Dendritic cell treated with granulocyte-macrophage colony-stimulating factor and Interleukin-4, amounts not matched to agents 40 ng/mL and 50 ng/mL, for 4 days (primary cell): ENCODE results near the gene CDKN1C.
A peak's percentile ranks its signal among the peaks of the same experiment; 100 is the strongest.

Experiments
- H3K27ac Mint-ChIP-seq: one replicate; pipeline ENCODE4 v1.8.0; 2022; ENCODE audit warnings: mild to moderate bottlenecking, mixed read lengths
- H3K27me3 Mint-ChIP-seq: one replicate; pipeline ENCODE4 v1.8.0; 2022; ENCODE audit warnings: mild to moderate bottlenecking, mixed read lengths
- H3K36me3 Mint-ChIP-seq: one replicate; pipeline ENCODE4 v1.8.0; 2022; ENCODE audit warnings: low read depth, mixed read lengths
- H3K4me1 Mint-ChIP-seq: one replicate; pipeline ENCODE4 v1.8.0; 2022; ENCODE audit warnings: low read depth, mixed read lengths
- H3K4me3 Mint-ChIP-seq: one replicate; pipeline ENCODE4 v1.8.0; 2022; ENCODE audit warnings: mild to moderate bottlenecking, moderate library complexity, mixed read lengths
- H3K9me3 Mint-ChIP-seq: one replicate; pipeline ENCODE4 v1.8.0; 2022; ENCODE audit warnings: mixed read lengths
- intact Hi-C: fragments of 100-400 bp; cut with micrococcal nuclease; formaldehyde crosslinking; loops from one replicate; pipeline ENCODE4 v1.15.0; 2022

Gene CDKN1C

DNA sequence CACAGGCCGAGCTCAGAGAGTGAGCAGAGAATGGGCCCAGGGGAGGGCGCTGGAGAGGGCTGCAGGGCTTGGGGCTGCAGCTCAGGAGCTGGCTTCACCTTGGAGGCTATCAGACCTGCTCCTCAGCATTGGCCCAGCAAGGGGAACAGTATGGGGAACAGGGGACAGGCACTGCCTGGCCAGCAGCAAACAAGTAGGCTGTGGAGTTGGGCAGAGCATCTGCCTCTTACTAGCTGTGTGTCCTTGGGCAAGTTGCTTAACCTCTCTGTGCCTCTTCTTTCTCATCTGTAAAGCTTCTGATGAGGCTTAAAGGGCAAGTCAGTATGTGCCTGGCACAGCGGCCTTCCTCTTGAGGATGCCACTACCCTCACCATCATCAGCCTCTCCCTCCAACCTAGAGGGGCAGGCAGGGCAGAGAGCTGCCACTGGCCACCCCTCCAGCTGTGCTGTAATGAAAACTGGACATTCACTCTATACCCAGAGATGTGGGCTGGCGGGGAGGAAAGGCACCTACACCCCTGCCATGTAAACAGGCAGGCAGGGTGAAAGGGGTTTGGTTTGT lies 7.5 kb upstream of the CDKN1C start:
- intact Hi-C loops, result loop anchor here (5.0 kb wide), 1 partner anchor 446 kb away; the partner anchor contains the start of gene KCNQ1
- H3K27ac Mint-ChIP-seq, result peak overlapping the region; percentile 11
- H3K9me3 Mint-ChIP-seq, result no peaks in the 10 kb centered on the region

DNA sequence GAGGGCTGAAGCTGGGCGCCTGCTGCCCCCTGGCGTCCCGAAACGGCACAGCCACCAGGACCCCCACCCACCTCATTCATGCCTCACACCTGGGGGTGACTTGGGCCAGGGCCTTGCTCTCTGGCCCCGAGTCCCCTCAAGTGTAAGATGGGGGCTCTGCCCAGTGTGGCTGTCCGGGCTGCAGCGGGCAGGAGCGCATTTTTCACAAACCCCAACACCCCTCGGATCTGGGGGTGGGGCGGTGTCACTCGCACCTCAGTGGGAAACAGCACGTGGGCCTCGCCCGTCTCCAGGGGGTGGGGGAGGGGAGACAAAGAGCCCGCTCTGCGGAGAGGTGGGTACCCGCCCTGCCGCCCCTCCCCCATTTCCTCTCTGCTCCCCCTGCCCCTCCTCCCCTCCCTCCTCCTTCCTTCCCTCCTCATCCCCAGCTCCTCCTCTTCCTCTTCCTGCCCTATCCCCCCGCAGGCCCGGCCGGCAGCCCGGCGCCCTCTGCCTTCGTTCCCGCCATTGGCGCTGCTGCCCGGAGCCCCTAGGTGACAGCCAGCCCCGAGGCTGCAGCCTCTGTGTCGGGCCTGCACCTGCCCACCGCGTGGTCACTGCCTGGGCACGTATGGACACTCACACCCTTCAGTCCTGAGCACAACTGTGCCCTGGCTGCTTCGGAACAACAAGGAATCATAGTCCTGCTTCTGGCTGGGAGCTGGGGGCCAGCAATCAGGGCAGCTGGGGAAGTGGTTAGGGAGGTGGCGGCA lies 6.8 kb upstream of the CDKN1C start:
- Mint-ChIP-seq H3K27me3 (peaks cover 44% of the 10 kb centered on the region), H3K4me1 (peaks cover 37% of the 10 kb centered on the region), H3K27ac (peak overlapping the region; percentile 46), H3K4me3 (peak overlapping the region; percentile 63), H3K36me3 (no peaks in the 10 kb centered on the region), H3K9me3 (no peaks in the 10 kb centered on the region)
- intact Hi-C loops, result loop anchor here (5.0 kb wide), 1 partner anchor 445 kb away; the partner anchor contains the start of gene KCNQ1

More for the DNA sequence above, 7.5 kb upstream of the CDKN1C start:
- H3K4me3 Mint-ChIP-seq, result peak overlapping the region; percentile 63
- peaks cover 40% of the 10 kb centered on the region for H3K27me3 Mint-ChIP-seq
- H3K4me1 Mint-ChIP-seq, result peaks cover 39% of the 10 kb centered on the region
- no peaks in the 10 kb centered on the region for H3K36me3 Mint-ChIP-seq

DNA sequence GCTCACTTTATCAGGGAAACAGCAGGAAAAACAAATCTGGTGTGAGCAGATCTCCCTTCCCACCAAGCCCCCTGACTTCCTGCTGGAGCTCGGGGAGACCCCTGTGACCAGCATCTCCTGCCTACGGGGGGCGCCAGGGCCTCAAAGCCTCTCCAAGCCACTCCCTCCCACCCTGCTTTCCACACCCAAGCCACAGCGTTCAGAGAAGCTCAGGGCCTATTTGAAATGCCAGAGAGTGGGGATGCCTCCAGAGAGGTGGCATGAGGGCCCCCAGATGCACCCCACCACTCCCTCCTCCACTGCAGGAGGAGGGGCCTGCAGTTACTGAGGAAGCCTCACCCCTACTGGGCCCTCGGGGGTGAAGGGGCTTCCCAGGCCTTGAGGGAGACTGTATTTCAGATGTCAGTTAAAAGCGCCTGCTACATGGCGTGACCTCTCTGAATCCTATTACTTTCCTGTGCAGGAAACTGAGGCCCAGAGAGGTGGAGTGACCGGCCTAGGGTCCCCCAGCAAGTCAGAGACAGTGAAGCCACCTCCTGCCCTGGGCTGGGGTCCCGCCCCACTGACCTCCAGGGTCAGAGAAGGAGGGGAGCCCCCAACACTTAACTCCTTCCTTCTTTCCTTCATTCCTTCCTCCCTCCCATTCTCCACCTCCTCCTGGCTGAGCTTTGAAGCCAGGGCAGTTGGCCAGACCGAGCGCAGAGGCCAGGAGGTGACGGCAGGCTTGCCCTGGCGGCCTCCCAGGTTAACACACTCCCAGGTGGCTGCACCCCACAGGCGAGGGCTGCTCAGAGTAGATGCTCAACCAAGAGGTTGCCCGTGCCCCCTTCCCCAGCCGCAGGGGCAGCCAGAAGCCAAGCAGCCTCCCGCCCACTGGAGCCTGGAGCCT lies 6.0 kb upstream of the CDKN1C start:
- intact Hi-C loops, result loop anchor here (5.0 kb wide), 1 partner anchor 444 kb away; the partner anchor contains the start of gene KCNQ1
- Mint-ChIP-seq H3K36me3 (no peaks in the 10 kb centered on the region), H3K9me3 (no peaks in the 10 kb centered on the region), H3K27ac (peak overlapping the region; percentile 46), H3K4me3 (peak overlapping the region; percentile 63), H3K4me1 (peaks cover 29% of the 10 kb centered on the region), H3K27me3 (peaks cover 48% of the 10 kb centered on the region)

DNA sequence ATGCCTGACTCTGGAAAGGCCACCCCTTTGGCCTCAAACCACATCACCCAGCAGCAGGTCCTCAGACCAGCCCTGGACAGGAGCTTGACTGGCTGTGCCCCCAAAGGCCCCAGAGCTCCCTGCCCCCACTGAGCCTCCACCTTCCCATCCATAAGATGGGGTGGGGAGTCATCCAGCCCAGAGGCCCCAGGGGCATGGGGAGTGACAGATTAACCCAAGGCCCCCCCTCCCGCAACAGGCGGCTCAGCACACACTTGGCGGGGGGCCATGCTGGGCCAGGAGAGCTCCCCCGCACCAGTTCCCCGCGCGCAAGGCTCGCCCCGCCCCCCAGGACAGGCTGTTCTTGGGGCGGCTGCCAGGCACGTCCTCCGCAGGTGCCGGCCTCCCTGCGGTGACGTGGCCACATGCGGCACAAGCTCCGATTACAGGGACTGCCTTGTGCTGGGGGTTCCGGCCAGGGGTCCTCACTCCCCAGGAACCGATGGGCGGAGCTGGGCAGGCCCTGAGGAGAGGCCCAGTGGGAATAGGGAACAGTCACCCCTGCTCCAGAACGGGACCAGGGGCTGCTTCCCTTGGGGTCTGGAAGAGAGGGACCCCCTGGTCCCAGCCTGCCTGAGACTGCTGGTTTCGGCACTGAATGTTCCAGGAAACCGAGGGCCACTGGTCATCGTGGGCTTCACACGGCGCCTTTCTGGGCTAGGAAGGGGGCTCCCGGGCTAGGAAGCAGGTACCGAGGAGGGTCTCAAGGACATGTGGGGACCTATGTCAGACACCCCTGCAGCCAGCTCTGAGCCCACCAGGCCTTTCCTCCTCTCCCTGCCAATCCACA lies 5.1 kb upstream of the CDKN1C start:
- H3K4me1 Mint-ChIP-seq, result peaks cover 20% of the 10 kb centered on the region
- no peak overlapping the region for H3K27ac Mint-ChIP-seq
- H3K9me3 Mint-ChIP-seq, result no peaks in the 10 kb centered on the region
- H3K27me3 Mint-ChIP-seq, result peaks cover 43% of the 10 kb centered on the region
- no peak overlapping the region for H3K4me3 Mint-ChIP-seq
- intact Hi-C loops, result loop anchor here (5.0 kb wide), 1 partner anchor 443 kb away; the partner anchor contains the start of gene KCNQ1
- no peaks in the 10 kb centered on the region for H3K36me3 Mint-ChIP-seq

DNA sequence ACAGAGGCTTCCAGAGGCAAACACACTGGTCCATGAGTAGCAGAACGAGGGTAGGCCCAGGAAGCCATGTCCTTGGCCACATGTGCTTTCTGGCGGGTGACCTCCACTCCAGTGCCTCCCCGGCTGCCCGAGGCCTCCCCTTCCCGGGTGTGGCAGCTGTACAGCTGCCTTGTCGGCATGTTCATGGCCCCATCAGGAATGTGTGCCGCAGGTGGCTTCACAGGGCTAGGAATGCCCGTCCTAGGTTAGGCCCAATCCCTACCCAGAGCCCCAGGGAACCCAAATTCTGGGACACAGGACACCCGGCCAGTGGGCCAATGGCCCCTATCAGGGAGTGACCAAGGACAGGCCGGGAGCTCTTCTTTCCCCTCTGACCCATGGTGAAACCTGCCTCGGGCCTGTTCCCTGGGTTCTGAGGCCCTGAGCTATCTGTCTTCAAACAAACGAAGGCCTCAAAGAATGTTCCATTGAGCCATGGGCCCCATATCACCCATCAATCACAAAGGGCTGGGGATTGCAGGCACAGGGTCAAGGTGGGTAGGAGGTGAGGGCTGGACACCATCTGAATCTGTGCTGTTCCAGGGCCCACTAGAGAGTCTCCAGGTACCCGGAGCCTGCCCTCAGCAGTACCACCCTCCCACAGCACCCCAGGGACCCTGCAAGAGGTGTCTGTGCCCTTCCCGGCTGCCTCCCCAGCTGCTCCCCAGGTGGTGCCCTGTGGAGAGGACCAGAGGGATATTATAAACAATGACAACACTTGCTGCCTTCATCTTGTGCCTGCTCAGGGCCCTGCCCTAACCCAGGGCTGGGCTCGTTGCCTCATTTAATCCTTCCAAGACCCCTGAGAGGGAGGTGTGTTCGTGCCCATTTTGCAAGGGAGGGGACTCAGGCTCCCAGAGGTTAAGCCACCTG lies 4.0 kb upstream of the CDKN1C start:
- H3K4me1 Mint-ChIP-seq, result peaks cover 25% of the 10 kb centered on the region
- peaks cover 45% of the 10 kb centered on the region for H3K27me3 Mint-ChIP-seq
- intact Hi-C loops, result loop anchor here (5.0 to 10.0 kb wide), 3 partner anchors 195 to 585 kb away; partner anchors contain the start of genes C11orf21, KCNQ1, KCNQ1OT1 and TSPAN32
- no peak overlapping the region for H3K27ac Mint-ChIP-seq
- no peaks in the 10 kb centered on the region for H3K9me3 Mint-ChIP-seq
- no peak overlapping the region for H3K4me3 Mint-ChIP-seq
- peaks cover 6% of the 10 kb centered on the region for H3K36me3 Mint-ChIP-seq

DNA sequence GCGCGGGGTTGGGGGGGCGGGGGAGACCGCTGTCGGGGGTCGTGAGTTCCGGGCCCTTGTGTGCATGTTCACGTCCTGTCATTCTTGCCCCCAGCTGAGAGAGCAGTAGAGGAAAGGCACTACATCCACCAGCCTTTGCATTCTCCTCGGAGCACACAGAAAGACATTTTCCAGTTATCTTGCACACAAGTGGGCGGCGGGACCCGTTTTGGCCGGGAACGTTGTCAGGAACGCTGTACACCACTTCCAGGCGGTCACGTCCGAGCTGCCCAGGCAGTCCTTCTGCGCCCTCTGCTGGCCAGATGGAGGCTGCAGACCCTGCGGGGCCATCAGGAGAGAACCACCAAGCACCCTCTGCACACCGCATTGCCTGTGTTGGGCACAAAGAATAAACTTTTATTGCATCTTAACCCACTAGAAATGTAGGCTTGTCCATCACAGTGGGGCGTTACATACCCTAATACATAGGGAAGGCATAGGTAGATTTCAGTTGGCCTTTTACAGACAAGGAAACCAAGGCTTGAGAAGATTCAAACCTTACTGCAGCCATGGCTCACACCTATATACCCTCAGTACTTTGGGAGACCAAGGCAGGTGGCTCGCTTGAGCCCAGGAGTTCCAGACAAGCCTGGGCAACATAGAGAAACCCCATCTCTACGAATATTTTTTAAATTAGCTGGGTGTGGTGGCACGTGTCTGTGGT lies 2.8 kb upstream of the CDKN1C start:
- no peak overlapping the region for H3K27ac Mint-ChIP-seq
- peaks cover 6% of the 10 kb centered on the region for H3K36me3 Mint-ChIP-seq
- H3K9me3 Mint-ChIP-seq, result no peaks in the 10 kb centered on the region
- intact Hi-C loops, result loop anchor here (1.0 to 10.0 kb wide), 4 partner anchors 194 to 584 kb away; partner anchors contain the start of genes C11orf21, KCNQ1OT1 and TSPAN32
- H3K4me3 Mint-ChIP-seq, result no peak overlapping the region
- peaks cover 25% of the 10 kb centered on the region for H3K4me1 Mint-ChIP-seq
- H3K27me3 Mint-ChIP-seq, result peaks cover 48% of the 10 kb centered on the region

DNA sequence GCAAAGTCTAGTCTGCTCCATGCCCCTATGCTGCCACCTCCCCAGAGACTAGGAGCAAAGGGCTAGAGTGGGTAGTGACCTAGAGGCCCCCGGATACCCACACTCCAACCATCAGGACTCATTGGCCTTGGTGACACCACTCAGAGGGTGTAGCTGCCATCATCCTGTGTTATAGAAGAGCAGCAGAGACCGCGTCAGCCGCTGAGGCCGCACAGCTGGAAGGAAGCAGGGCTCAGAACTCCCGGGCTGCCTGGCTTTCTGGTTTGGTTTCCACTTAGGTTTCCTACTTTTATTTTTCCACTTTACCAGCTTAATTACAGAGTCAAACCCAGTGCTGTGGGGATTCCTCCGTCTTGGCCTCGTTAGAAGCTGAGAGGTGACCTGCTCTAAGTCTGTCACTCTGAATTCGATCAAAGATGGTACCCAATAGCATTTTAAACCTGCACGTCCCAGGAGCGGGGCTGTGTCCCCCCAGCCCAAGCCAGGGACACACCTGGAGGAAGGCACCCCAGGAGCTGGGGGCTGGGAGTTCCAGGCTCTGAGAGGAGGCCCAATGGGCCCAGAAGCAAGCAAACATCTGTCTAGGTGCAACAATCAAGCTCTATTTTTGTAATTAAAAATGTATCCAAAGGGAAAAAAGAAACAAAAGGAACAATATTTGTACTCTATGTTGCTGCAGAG lies 2.1 kb upstream of the CDKN1C start:
- Mint-ChIP-seq H3K27ac (no peak overlapping the region), H3K27me3 (peaks cover 56% of the 10 kb centered on the region), H3K4me3 (no peak overlapping the region), H3K36me3 (peaks cover 6% of the 10 kb centered on the region), H3K4me1 (peaks cover 20% of the 10 kb centered on the region), H3K9me3 (no peaks in the 10 kb centered on the region)
- intact Hi-C loops, result loop anchor here (1.0 to 10.0 kb wide), 4 partner anchors 193 to 583 kb away; partner anchors contain the start of genes C11orf21, KCNQ1OT1 and TSPAN32

DNA sequence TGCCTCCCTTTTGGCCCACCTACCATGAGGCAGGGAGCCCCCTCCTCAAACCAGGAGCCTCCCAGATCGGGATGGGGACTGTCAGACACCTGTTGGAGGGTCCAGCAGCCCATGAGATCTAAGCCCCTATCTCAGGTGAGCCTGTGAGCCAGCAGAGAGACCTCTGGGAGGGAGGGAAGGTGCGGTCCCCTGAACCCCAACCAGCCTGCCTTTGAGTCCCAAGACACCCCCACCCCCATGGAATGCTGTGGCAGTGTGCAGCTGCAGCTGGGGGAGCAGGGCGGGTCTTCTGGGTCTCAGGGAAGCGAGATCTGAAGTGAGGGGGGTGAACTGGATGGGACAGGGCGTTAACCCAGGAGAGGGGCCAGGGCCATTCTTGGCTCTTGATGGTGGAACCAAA lies 1.4 kb upstream of the CDKN1C start:
- peaks cover 13% of the 10 kb centered on the region for H3K4me1 Mint-ChIP-seq
- H3K4me3 Mint-ChIP-seq, result peak overlapping the region; percentile 7
- no peaks in the 10 kb centered on the region for H3K9me3 Mint-ChIP-seq
- intact Hi-C loops, result loop anchor here (10.0 kb wide), 2 partner anchors 192 to 582 kb away; partner anchors contain the start of genes C11orf21, KCNQ1OT1 and TSPAN32
- peaks cover 62% of the 10 kb centered on the region for H3K27me3 Mint-ChIP-seq
- peak overlapping the region; percentile 15 for H3K27ac Mint-ChIP-seq
- H3K36me3 Mint-ChIP-seq, result peaks cover 6% of the 10 kb centered on the region

DNA sequence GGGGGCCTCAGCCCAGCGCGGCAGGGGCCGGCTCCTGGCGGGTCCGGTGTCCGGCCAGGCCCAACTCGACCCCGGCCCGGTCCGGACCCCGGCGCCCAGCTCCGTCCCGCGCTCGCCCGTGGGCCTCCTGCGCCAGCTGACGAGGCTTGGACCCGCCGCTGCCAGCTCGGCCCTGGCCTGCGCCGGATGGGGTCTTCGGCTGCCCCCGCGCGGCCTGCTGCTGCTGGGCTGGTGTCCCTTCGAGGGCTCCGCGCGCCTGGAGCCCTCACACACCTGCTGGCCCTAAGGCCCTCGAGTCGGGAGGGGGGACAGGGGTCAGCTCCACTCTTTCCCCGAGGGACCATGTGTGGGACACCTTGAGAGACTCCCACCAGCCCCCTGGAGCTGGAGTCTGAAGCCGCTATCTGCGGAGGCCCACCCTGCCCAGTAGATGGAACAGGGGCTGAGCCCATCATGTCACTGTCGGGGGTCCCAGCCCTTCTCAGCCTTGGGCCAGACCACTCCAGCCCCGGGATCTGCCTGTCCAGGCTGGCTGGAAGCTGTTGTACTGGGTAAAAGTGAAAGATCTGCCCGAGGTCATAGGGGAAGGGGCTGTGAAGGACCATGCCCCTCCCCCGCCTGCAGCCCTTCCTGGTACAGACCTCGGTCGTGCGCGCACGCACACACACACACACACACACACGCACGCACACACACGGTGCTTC lies 768 bp upstream of the CDKN1C start:
- H3K27ac Mint-ChIP-seq, result peak overlapping the region; percentile 15
- H3K9me3 Mint-ChIP-seq, result no peaks in the 10 kb centered on the region
- H3K27me3 Mint-ChIP-seq, result peaks cover 66% of the 10 kb centered on the region
- peaks cover 11% of the 10 kb centered on the region for H3K4me1 Mint-ChIP-seq
- intact Hi-C loops, result loop anchor here (10.0 kb wide), 2 partner anchors 192 to 582 kb away; partner anchors contain the start of genes C11orf21, KCNQ1OT1 and TSPAN32
- peaks cover 6% of the 10 kb centered on the region for H3K36me3 Mint-ChIP-seq
- H3K4me3 Mint-ChIP-seq, result peak overlapping the region; percentile 52

DNA sequence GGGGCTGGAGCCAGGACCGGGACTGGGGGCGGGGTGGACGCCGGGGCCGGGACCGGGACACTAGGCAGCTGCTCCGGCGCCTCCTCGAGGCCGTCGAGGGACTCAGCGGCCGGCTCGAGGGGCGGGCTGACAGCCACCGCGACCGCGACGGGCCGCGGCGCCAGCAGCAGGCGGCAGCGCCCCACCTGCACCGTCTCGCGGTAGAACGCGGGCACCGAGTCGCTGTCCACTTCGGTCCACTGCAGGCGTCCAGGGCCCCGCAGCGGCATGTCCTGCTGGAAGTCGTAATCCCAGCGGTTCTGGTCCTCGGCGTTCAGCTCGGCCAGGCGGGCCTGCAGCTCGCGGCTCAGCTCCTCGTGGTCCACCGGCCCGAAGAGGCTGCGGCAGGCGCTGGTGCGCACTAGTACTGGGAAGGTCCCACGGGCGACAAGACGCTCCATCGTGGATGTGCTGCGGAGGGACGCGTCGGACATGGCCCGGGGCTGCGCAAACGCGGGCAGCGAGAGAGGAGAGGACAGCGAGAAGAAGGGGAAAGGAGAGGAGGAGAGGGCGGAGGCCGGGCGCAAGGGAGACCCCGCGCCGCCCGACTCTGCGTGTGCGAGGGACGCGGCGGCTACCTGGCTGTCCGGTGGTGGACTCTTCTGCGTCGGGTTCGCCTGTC lies 428 bp downstream of the CDKN1C start:
- H3K27ac Mint-ChIP-seq, result peak overlapping the region; percentile 72

More for the DNA sequence above, 428 bp downstream of the CDKN1C start:
- no peaks in the 10 kb centered on the region for H3K9me3 Mint-ChIP-seq
- peaks cover 6% of the 10 kb centered on the region for H3K36me3 Mint-ChIP-seq
- intact Hi-C loops, result loop anchor here (10.0 kb wide), 2 partner anchors 190 to 580 kb away; partner anchors contain the start of genes C11orf21, KCNQ1OT1 and TSPAN32
- H3K27me3 Mint-ChIP-seq, result peaks cover 76% of the 10 kb centered on the region
- H3K4me1 Mint-ChIP-seq, result peaks cover 11% of the 10 kb centered on the region
- peak overlapping the region; percentile 86 for H3K4me3 Mint-ChIP-seq
